HG03558 (cell line): ENCODE data around the gene PRAME.
"Not testable (repeated sequence)": the region's sequence is repeated elsewhere in the genome, so short reads cannot be mapped to it uniquely, and the experiment has no call there.

Experiments
- ATAC-seq: cut with Tn5 transposase; IDR thresholded peaks from one replicate; pipeline ENCODE4 v1.9.1; 2021; ENCODE audit warnings: moderate number of reproducible peaks; ENCODE audit not compliant: unreplicated experiment; ENCODE audit errors: extremely low read depth

The PRAME gene

GRCh38 chr22:22583030-22583429 is 24.0 kb upstream of the PRAME start:
- no peak for ATAC-seq

GRCh38 chr22:22581524-22581923 is 22.5 kb upstream of the PRAME start:
- ATAC-seq, result not testable (repeated sequence)

GRCh38 chr22:22579869-22580604 is 21.0 kb upstream of the PRAME start:
- no peak for ATAC-seq

GRCh38 chr22:22578702-22579424 is 19.8 kb upstream of the PRAME start:
- no peak for ATAC-seq

- ATAC-seq, result no peak
These were observed 17.9 kb upstream of the PRAME start for GRCh38 chr22:22576989-22577427.

GRCh38 chr22:22576244-22576988 is 17.4 kb upstream of the PRAME start:
- no peak for ATAC-seq

- ATAC-seq, result no peak
These were observed 15.3 kb upstream of the PRAME start for GRCh38 chr22:22574361-22574760.

GRCh38 chr22:22573047-22573889 is 14.2 kb upstream of the PRAME start:
- ATAC-seq, result no peak

- no peak for ATAC-seq
These were observed 12.8 kb upstream of the PRAME start for GRCh38 chr22:22571862-22572261.

- ATAC-seq, result no peak
These were observed 12.4 kb upstream of the PRAME start for GRCh38 chr22:22571429-22571828.

- ATAC-seq, result no peak
These were observed 10.2 kb upstream of the PRAME start for GRCh38 chr22:22569218-22569617.

- ATAC-seq, result no peak
These were observed 6.9 kb upstream of the PRAME start for GRCh38 chr22:22565981-22566380.

GRCh38 chr22:22558071-22558971 is 744 bp downstream of the PRAME start:
- ATAC-seq, result no peak

- ATAC-seq, result no peak
These were observed 1.8 kb downstream of the PRAME start for GRCh38 chr22:22556995-22557925.

GRCh38 chr22:22556578-22556977 is 2.5 kb downstream of the PRAME start:
- ATAC-seq, result no peak

- ATAC-seq, result no peak
These were observed 3.5 kb downstream of the PRAME start for GRCh38 chr22:22555596-22555995.

GRCh38 chr22:22554587-22555284 is 4.3 kb downstream of the PRAME start:
- no peak for ATAC-seq
